HG02642 (cell line): ENCODE results near the gene RASGRF2.
"Not testable (repeated sequence)": the region's sequence is repeated elsewhere in the genome, so short reads cannot be mapped to it uniquely, and the experiment has no call there.

Experiments
- ATAC-seq: cut with Tn5 transposase; IDR thresholded peaks from one replicate; pipeline ENCODE4 v1.9.1; 2021; ENCODE audit warnings: mild to moderate bottlenecking; ENCODE audit not compliant: unreplicated experiment, poor library complexity

The RASGRF2 gene

DNA sequence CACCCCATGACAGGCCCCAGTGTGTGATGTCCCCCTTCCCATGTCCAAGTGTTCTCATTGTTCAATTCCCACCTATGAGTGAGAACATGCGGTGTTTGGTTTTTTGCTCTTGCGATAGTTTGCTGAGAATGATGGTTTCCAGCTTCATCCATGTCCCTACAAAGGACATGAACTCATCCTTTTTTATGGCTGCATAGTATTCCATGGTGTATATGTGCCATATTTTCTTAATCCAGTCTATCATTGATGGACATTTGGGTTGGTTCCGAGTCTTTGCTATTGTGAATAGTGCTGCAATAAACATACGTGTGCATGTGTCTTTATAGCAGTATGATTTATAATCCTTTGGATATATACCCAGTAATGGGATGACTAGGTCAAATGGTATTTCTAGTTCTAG is 93.1 kb downstream of the RASGRF2 start:
- ATAC-seq = not testable (repeated sequence)

DNA sequence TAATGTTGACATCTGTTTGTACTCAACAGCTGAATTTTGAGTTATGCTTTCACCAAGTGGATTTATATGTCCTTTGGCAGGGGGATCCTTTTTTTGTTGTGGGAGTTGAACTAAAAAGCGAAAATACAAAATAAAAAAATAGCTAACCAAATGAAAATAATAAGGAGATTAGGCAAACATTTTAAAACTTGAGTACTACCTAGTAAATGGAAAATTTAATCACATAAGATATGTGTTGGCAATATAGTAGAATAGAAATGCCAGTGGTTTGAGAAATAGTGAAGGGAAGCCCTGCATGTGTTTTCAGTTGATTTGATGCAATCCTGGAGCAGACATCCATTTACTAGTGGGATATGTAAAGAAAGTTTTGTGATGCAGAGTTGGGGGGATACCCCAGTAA is 98.0 kb downstream of the RASGRF2 start:
- ATAC-seq = no peak

DNA sequence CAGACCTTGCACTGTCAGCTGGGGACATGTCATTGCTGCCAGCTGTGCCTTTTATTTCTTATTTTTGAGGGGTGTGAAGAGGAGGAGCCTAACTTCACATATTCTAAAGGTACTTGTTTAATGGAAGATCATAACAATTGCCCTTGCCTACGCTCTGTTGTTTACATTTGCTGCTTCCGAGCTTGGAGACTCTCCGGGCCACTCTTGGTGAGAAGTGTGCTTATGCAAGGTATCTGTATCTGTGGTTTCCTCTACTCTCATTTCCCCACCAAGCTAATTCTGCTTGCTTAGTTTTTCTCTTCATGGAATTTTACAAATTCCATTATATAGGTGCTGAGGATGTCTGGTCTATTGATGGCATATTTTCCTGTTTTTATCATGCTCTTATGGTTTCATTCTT is 105.3 kb downstream of the RASGRF2 start:
- ATAC-seq = no peak

DNA sequence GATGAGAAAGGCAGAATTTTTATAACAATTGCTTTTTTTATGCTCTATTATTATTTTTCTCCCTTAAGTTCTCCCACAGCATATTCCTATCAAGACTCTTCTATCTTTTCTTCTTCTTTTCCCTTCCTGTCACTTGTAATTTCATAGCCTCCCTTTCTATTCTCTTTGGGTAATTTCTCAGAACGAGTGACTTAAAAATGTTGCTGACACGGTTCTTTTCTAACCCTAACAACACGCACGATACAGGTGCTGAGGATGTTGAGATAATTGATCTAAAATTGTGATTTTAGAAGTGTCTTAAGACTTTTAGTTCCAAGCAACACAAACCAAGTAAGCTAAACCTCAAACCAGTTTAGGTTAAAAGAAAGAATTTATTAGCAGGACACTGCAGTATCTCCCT is 105.9 kb downstream of the RASGRF2 start:
- ATAC-seq = no peak

DNA sequence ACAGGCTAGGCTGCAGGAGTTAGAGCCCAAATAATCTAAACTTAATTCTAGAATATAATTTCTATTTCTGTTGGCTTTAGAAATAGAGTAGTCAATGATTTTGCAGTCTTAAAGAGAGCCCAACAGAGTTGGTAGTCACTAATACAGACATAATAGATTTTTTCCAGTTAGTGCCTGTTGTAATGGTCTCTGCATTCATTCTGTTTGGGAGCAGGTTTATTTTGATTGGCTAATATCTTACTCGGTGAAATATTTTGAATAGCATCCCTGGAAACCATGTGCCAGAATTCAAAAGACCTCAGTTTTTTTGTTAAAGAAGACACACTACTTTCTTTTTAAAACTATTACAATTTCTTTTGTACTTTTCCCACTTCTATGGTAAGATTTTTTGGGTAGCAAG is 107.2 kb downstream of the RASGRF2 start:
- ATAC-seq = no peak

DNA sequence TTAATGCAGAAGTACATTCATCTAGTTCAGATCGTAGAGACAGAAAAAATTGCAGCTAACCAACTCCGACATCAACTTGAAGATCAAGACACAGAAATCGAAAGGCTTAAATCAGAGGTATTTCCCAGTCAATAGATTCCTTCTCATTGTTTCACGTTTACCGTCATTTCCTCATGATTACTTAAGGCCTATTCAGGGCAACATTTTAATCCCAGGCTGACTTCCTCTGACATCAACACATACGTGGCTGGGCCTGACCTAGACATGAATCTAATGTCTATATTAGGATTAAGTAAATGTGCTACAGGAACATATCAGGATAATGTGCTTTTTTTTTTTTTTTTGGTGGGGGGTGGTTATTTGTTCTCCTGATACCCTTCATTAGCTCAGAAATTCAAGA is 107.9 kb downstream of the RASGRF2 start:
- no peak for ATAC-seq

DNA sequence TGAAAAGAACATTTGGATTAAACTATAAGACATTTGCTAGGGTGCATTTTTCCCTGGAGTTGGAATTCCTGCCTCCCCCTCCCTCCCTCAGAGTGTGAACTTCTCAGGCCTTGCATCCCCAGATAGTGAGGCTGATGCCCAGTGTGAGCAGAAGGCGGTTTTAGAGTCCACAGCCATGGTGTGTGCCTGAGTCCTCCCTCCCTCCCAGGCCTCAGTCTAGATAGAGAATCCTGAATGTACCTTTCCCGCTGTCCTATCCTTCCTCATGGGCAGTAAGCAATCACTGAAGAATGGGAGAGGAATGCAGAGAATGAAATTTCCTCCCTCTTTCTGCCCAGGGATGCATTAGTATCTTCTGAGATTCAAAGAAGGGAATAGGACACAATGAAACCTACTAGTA is 108.5 kb downstream of the RASGRF2 start:
- no peak for ATAC-seq

DNA sequence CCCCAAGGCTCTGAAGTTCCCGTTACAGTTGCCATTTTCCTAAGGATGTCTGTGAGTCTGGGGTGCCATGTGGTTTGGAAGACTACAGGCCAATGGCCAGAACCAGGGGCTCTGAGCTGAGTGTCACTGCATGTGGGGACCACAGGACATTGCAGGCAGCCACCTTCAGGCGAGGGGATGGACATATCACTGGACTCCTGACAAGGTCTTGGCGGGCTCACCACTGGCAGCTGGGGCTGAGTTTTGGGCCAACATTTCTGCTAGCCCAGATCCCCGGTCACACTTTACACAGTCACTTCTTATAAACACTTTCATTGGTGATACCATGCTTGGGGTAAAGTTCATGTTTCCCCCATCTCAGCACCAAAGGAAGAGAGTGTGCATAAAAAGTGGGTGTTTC is 109.8 kb downstream of the RASGRF2 start:
- ATAC-seq = no peak

DNA sequence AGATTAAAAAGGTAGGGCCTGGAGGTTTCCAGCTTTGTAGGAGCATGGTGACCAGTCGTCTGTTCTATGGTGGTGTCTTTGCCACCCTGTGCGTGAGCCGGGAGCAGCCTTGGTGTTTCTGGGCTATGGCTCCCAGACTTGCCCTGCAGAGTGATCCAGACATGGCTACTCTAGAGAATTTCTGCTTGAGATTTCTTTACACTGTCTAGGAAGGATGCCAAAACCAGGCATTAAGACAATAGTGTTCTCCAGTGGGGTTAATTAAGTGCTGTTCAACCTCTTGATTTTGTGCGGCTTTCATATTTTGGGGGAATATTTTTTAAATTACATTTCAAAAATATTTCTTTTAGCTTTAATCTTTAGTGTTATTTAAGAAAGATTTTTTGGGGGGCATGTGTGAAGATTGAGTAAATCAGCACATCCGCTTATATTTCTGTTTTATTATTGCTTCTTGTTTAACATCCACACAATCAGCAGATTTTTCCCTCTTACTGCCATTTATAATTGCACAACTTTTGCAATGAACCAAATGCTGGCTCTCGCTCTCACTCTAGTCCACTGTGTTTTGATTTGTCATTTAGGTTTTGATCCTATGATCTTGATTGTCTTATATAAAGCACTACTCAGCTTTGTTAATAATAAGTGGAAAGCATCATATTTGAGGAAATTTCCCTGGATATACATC is 110.5 kb downstream of the RASGRF2 start:
- ATAC-seq = no peak

DNA sequence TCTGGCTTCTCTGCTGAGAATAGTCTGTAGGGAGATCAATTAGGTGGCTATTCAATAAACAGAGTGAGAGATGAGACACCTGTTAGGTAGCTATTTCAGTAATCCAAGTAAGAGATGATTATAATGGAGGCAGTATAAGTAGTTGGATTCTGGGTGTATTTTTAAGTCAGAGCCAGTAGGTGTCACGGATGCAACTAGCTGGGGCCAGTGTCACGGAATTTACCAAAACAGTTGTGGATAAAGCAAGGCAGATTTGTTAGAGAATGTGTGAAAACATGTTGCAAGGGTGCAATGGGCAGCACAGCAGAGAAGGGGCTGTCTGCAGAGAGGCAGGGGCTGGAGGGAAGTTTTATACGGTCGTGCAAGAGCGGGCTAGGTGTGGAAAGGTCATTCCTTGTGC is 114.9 kb downstream of the RASGRF2 start:
- ATAC-seq = no peak

DNA sequence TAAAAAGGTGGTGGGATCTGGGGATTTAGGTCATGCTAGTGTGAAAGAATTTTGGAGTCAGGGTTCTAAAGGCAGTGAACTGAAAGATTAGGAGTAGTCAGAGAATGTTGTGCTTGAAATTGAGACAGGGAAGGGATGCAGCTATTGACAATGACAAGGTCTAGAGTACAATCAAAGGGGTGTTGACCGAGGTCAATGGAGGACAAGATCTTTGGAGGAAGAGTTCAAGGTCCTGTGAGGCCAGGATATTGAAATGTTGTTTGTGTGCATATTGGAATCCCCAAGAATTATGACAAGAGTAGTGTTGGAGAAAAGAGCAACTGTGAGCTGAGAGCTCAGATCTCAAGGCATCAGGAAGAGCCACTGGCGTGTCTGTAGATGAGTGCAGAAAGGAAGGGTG is 116.9 kb downstream of the RASGRF2 start:
- no peak for ATAC-seq

DNA sequence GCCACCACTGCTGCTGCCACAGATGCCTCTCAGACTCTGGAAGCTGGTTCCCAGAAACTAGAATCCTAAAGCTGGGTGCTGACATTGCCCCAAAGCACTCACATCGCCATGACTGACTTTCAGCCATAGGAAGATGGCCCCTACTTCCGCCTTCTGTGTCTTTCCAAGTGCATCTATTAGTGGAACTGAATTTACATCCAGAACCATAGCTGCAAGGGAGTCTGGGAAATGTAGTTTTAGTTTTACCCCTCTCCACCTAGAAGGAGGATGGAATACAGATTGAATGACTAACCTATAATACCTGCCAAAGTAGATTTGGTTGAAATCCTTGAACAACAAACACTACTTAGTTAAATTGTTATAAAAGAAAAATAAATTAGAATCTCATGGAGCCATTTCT is 118.8 kb downstream of the RASGRF2 start:
- ATAC-seq = no peak

DNA sequence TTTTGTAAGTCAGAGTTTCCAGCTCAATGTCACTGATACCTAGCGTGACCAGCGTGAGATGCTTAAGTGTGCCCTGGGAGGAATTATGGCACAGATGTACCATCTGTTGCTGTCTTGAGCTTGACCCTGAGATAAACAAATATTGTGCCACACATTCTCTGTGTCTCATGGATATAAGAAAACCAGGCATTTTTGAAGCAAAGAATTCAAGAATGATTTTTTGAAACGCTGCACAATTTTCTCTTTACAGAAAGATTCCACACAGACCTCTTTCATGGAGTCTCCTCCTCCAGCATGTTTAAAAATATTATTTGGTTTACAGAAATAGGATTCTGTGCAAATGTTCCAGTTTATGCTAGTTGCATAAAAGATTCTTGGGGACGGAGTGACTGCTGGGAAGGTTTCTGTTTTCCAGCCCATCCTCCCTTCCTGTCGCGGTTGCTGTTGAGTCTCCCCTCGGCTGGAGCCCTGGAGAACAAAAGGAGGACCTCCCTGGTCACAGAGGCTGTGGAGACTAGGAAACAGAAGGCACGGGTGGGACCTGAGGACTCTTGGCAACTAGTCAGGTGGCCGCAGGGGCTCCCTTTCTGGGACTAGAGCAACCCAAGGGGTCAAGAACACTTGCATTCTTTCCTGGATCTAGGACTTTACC is 120.8 kb downstream of the RASGRF2 start:
- no peak for ATAC-seq

DNA sequence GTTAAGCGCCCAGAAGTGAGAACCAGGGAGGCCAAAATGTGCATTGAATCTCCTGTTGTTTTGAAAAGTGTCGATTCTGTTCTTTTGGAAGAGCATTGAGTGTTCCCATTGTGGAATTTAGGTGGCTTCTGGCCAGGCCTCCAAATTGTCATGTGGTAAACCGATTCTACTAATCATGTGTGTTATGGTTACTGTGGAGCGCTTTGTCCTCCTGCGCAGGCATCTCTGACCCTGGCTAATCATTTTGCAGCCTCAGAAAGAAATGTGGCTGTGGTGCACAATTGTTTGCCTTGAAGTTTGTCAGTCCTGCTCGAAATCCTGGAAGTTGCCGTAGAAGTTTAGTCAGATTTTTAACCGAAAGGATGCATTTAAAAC is 121.3 kb downstream of the RASGRF2 start:
- no peak for ATAC-seq

DNA sequence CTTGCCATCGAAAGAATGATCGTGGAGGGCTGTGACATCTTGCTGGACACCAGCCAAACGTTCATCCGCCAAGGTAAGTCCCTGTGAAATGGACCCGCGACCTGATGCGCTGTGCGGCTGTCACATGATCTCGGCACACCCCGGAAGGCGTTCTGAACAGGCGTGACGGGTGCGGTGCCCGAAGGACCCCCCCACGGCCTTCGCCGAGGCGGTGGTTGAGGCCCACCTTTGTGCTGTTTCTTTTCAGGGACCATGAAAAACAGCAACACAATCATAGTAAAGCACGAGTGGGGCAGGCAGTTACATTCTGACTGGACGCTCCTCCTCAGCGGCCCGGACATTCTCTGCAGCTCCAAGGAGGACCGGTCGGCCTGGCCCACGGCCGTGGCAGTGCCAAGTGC is 126.7 kb downstream of the RASGRF2 start:
- ATAC-seq = no peak

DNA sequence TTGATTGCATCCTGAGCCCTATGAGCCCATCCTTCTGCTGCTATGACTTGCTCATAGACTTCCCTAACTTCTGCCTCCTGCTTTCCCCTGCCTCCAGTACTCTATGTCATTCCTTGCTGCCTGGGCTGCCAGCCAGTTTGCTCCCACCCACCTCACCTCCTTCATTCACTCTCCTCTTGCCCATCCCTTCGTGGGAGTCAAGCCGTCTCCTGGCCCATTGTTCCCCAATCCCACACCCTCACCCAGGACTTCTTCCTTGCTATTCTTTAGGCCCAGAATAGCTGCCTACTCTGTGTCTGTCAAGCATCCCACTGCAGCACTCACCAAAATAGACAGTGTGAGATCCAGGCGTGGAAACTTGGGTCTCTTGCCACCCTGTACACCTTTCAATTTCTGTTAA is 131.0 kb downstream of the RASGRF2 start:
- no peak for ATAC-seq

DNA sequence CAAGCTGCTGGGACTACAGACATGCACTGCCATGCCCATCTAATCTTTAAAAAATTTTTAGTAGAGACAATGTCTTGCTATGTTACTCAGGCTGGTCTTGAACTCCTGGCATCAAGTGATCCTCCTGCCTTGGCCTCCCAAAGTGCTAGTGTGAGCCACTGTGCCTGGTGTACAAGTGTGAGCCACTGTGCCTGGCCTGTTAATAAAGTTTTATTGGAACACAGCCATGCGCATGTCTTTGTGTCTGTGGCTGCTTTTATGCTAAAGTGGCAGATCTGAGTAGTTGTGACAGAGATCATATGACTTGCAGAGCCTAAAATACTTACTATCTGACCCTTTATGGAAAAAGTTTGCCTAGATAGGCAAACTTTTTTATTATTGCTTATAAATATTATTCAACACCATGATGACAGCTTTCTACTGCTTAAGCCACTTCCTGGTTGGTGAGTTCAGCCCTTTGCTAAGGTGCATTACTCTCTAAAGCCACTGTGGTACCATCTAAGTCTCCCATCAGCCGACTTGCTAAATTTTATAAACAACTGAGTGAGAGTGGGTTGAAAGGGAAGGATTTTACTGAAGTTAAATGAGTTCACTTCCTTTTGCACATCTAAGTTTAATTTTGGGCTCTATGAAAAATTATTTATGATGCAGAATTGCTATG is 133.5 kb downstream of the RASGRF2 start:
- no peak for ATAC-seq

DNA sequence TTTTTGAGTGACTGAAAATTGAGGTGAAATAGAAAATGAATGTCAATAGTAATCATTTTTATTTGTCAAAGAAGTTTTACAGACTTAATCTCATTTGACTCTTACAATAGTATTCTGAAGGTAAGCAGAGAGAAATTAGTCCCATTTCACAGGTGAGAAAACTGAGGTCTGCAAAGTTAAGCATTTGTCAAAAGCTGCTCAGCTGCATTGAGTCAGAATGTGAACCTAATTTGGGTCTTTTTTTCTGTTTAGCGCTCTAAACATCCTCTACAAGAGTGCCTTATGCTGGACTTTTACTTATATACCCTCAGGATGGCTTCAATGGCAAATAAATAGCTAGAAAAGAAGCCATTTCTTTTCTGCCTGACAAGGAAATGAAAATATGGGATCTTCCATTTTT is 135.7 kb downstream of the RASGRF2 start:
- ATAC-seq = no peak

DNA sequence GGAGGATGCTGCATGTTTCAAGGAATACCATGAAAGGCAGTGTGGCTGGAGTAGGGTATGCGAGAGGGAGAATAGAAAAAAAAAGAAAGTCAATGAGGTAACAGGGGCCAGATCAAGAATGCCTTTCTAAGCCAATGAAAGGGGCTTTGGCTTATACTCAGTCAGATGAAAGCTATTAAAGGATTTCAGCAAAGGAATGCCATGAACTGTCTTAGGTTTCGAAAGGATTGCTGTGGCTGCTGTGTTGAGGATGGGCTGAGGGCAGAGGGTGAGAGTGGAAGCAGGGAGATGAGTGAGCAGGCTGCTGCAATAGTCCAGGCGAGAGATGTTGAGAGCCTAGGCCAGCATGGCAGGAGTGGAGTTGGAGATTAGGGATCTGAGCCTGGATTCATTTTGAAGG is 137.6 kb downstream of the RASGRF2 start:
- no peak for ATAC-seq

DNA sequence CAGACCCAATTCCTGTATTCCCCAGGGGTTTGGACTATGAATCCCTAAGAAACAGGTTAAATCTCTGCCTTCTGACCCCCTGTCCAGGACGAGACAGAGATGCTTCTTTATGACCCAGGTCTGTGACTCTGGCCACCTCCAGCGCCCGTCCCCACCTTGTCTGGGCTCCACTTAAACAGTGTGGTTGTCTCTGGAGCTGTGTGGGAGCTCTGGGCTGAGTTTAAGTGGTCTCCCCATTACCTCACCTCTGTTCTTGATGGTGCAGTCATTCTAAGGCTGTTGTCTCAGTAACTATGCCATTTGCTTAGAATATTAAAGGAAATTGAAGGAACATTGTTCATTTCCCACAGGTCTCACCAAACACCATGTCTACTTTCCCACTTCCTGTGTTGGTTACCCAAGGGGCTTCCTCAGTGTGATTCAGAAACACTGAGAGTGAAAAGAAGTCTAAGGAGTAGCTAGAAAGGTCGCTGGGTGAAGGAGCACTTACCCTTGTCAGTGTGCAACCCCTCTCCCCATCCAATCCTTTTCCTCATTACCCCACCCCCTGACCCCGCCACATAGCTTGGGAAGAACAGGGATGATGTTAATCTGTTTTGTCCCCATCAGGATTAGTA is 145.2 kb downstream of the RASGRF2 start:
- ATAC-seq = no peak

DNA sequence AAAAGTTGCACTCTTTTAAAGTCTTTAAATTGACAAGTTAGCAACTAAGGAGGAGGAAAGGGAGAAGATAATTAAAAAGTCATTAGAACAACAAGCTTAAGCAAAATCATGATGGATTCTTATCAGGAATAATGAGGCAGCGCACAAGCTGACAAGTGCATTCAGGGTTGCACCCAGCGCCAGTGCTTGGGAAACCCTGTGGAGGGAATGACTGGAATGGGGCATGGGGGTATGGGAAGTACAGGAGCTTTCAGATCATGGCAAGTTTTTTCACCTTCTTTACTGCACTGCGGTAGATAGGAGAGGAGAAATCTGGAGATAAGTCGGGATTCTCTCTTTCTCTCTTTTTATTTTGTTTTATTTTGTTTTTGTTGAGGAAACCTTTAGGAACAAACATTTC is 155.1 kb downstream of the RASGRF2 start:
- no peak for ATAC-seq
